ENCODE data around the gene KIAA1217.
"Not testable (repeated sequence)": the region's sequence is repeated elsewhere in the genome, so short reads cannot be mapped to it uniquely, and the experiment has no call there.

KIAA1217 gene

DNA sequence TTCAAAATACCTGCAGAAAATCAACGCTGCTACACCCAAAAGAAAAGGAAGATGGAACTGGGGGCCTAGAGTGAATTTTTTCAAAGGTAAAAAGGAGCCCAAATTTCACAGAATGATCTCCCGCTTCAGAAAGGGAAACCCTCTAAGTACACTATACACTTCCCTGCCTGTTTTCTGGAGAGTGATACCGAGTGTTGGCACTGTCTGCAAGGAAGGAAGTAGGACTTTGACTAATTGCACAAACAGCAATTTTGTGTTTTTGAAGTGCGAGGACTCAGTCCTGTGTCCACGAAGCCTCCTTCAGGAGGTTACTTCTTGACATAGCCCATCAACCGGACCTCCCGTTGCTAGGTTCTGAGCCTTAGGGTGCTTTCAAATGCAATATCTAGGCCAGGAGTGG lies 106.3 kb downstream of the KIAA1217 start:
- H3K27ac Mint-ChIP-seq = no peak overlapping the region
- peaks cover 3% of the 10 kb centered on the region for H3K27me3 Mint-ChIP-seq
- no peaks in the 10 kb centered on the region for H3K4me1 Mint-ChIP-seq
- no peak overlapping the region for H3K4me3 Mint-ChIP-seq
- no peaks in the 10 kb centered on the region for H3K9me3 Mint-ChIP-seq
- H3K36me3 Mint-ChIP-seq = no peaks in the 10 kb centered on the region

DNA sequence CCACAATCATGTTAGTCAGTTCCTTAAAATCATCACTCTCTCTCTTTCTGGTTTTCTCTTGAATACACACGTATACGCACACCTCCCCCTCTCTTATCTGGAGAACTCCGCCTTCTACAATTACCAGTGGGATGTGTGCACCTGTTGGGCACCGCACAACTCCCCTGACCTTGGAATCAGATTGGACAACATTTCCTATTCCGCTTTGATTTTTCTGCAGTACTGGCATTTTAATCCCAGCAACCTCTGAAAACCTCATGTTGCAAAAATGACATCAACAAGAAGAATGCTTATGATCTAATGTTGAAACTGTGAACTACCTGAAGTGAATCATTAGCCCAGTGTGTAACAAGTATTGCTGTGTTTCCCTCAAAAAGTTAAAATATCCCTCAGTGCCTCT lies 109.6 kb downstream of the KIAA1217 start:
- no peak overlapping the region for H3K4me3 Mint-ChIP-seq
- H3K27me3 Mint-ChIP-seq = peaks cover 5% of the 10 kb centered on the region
- no peak overlapping the region for H3K27ac Mint-ChIP-seq
- peaks cover 6% of the 10 kb centered on the region for H3K9me3 Mint-ChIP-seq
- H3K36me3 Mint-ChIP-seq = no peaks in the 10 kb centered on the region
- no peaks in the 10 kb centered on the region for H3K4me1 Mint-ChIP-seq

DNA sequence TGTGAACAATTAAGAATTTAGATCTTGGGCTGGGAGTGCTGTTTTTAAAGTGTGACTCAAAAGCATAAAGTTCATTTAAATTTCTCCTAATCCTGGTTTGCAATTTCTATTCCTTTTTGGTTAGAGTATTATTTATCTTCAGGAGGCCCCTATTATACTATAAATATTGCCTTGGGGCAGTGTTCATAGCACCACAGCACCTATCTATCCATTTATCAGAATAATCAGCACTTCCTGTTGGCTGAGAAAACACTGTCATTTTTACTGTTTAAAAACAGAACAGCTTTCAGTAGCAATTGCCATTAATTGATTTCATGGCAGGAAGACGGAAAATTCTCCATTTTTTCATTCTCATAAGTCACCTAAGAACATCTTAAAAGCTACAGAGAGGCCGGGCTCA lies 111.4 kb downstream of the KIAA1217 start:
- H3K27me3 Mint-ChIP-seq = peaks cover 5% of the 10 kb centered on the region
- no peak overlapping the region for H3K27ac Mint-ChIP-seq
- peaks cover 12% of the 10 kb centered on the region for H3K9me3 Mint-ChIP-seq
- no peak overlapping the region for H3K4me3 Mint-ChIP-seq
- no peaks in the 10 kb centered on the region for H3K36me3 Mint-ChIP-seq
- no peaks in the 10 kb centered on the region for H3K4me1 Mint-ChIP-seq

DNA sequence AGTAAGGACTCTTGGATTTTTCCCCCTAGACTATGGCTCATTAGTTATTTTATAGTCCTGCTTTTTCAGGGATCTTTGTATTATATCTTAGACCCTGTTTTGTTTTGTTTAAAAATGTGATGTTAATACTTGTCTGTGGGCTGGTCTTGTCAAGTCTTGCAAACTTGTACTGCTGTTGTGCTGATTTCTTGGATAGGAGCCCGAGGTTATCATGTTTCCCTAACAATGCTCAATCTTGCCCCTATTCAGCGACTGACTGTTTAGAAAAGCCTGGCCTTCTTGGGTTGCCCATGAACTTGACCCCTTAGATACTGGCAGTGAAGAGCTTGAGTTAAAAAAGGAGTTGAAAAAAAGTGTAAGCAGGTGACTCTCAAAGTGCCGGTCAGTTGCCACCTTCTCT lies 115.7 kb downstream of the KIAA1217 start:
- H3K27ac Mint-ChIP-seq = no peak overlapping the region
- H3K36me3 Mint-ChIP-seq = no peaks in the 10 kb centered on the region
- H3K4me1 Mint-ChIP-seq = no peaks in the 10 kb centered on the region
- peaks cover 20% of the 10 kb centered on the region for H3K9me3 Mint-ChIP-seq
- peaks cover 2% of the 10 kb centered on the region for H3K27me3 Mint-ChIP-seq
- no peak overlapping the region for H3K4me3 Mint-ChIP-seq

DNA sequence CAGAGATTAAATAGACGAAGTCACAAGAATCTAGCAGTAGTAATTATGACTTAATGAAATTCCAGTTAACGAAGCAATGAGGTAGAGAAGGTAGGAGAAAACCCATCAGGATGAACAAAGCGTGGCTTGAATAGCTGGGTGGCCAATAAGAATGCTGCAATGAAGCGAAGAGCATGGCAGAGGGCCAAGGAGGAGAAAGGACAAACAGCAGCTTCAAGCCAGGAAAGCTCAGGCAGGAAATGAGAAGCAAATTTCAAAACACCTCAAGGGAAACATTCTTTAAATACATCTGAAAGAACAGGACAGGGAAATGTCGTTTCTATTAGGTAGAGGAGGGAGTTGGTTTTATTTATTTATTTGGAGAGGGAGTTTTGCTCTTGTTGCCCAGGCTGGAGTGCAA lies 122.5 kb downstream of the KIAA1217 start:
- Mint-ChIP-seq H3K4me3 (no peak overlapping the region), H3K27me3 (no peaks in the 10 kb centered on the region), H3K4me1 (no peaks in the 10 kb centered on the region), H3K36me3 (no peaks in the 10 kb centered on the region), H3K9me3 (peaks cover 7% of the 10 kb centered on the region), H3K27ac (no peak overlapping the region)

DNA sequence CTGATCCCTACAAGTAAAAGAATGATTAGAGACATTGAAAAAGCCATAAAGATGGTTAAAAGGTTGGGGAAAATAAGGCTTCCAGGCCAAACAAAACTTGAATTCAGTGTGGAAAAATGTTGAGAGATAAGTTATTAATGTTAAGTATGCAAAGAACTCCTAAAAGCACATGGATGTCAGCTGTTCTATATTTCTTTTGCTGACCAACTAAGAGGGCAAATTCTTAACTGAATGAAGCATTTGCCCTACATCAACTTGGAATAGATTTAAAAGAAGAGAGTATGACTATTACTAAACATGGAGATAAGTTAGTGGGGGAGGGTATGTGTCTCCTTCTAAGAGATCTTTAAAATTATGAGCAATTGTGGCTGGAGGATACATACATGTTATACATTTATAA lies 124.8 kb downstream of the KIAA1217 start:
- Mint-ChIP-seq H3K27ac (no peak overlapping the region), H3K9me3 (no peaks in the 10 kb centered on the region), H3K4me3 (no peak overlapping the region), H3K36me3 (no peaks in the 10 kb centered on the region), H3K4me1 (no peaks in the 10 kb centered on the region), H3K27me3 (no peaks in the 10 kb centered on the region)

DNA sequence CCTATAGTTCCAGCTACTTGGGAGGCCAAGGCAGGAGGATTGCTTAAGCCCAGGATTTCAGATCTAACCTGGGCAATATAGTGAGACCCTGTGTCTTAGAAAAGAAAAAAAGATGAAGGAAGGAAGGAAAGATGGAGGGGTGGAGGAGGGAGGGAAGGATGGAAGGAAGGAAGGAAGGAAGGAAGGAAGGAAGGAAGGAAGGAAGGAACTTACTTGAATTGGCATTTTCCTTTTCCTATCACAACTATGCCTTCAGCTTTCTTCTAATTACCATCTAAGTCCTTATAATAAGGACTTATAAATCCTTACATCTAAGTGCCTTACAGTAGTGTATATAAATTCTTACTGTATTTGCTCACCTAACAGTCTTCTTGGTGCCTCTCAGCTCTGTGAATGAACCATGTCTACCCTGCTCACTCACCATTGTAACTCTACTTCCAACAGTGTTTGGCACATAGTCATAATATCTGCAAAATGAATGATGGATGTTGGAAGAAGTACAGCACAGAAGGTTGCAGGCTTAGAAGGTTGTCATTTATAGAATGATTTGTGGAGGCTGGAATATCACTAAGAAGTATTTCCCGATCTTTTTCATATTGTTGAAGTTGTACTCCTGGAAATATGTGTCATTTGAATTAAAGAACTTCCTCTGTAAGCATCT lies 125.5 kb downstream of the KIAA1217 start:
- Mint-ChIP-seq H3K4me3 (no peak overlapping the region), H3K36me3 (no peaks in the 10 kb centered on the region), H3K9me3 (no peaks in the 10 kb centered on the region), H3K27me3 (no peaks in the 10 kb centered on the region), H3K27ac (no peak overlapping the region), H3K4me1 (no peaks in the 10 kb centered on the region)

DNA sequence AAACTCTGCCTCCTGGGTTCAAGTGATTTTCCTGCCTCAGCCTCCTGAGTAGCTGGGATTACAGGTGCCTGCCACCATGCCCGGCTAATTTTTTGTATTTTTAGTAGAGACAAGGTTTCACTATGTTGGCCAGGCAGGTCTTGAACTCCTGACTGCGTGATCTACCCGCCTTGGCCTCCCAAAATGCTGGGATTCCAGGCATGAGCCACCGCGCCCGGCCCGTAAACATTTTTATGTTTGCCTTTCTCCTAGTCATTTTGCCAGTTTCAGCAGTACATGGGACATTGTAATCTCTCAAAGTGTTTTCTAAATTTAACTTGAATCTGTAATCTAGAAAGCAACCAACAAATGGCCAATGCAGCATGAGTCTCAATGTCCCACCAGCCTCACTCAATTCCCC lies 128.8 kb downstream of the KIAA1217 start:
- H3K4me3 Mint-ChIP-seq, H3K27me3 Mint-ChIP-seq, H3K36me3 Mint-ChIP-seq, H3K4me1 Mint-ChIP-seq, H3K9me3 Mint-ChIP-seq, H3K27ac Mint-ChIP-seq: not testable (repeated sequence)

DNA sequence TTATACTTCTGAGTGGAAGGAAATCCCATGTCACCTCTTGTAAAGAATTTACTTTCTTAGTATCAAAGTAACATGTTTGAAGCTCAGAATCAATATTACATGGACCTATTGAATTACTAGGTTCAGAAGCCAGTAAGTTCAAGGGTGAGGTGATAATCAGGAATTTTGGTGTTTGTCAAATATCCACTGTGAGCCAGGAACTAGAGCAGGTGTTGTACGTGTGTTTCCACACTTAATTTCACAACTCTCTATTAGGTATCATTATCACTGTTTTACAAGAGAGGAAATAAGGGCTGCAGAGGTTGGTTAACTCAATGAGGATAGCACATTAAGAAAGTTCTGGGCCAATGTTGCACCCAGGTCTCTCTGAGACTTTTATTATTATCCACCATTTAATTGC lies 130.4 kb downstream of the KIAA1217 start:
- H3K4me1 Mint-ChIP-seq = no peaks in the 10 kb centered on the region

DNA sequence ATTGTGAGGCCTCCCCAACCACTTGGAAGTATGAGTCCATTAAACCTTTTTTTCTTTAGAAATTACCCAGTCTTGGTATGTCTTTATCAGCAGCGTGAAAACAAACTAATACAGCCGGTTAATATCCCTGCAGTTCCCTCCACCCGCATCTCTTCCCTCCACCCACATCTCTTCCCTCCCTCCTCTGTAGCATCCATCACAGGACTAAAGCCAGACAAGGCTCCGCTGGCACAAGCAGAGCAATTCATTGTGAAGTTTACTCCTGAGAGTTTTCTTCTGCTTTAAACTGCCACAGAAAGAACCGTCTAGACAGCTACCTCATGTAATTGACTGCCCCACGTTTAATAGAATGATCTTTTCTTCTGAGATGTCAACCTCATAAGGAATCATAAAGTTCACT lies 131.5 kb downstream of the KIAA1217 start:
- peaks cover 2% of the 10 kb centered on the region for H3K27me3 Mint-ChIP-seq
- H3K36me3 Mint-ChIP-seq = no peaks in the 10 kb centered on the region
- no peaks in the 10 kb centered on the region for H3K4me1 Mint-ChIP-seq
- H3K4me3 Mint-ChIP-seq = no peak overlapping the region
- no peak overlapping the region for H3K27ac Mint-ChIP-seq
- no peaks in the 10 kb centered on the region for H3K9me3 Mint-ChIP-seq

More for the DNA sequence above, 130.4 kb downstream of the KIAA1217 start:
- Mint-ChIP-seq H3K4me3 (no peak overlapping the region), H3K9me3 (no peaks in the 10 kb centered on the region), H3K27me3 (peaks cover 2% of the 10 kb centered on the region), H3K36me3 (no peaks in the 10 kb centered on the region), H3K27ac (no peak overlapping the region)

DNA sequence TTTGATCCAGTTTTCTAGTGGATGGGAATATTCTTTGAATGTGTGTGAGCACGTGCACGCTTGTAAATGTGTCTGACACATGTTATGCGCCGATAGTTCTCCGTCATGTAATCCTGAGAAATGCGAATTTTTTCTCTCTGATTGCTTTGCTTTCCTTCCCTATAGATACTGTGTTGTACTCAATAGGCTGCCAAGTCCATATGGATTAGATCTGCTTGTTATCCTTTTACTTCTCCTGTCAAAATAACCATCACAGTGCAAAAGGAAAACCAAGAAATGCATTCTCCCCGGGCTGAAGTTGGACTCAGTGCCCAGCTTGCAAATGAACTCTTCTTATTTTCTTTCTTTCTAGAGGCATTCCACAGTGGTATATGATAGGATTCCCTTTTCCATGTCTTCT lies 131.9 kb downstream of the KIAA1217 start:
- peaks cover 2% of the 10 kb centered on the region for H3K27me3 Mint-ChIP-seq
- no peak overlapping the region for H3K4me3 Mint-ChIP-seq
- no peaks in the 10 kb centered on the region for H3K9me3 Mint-ChIP-seq
- H3K4me1 Mint-ChIP-seq = no peaks in the 10 kb centered on the region
- H3K27ac Mint-ChIP-seq = no peak overlapping the region
- no peaks in the 10 kb centered on the region for H3K36me3 Mint-ChIP-seq

DNA sequence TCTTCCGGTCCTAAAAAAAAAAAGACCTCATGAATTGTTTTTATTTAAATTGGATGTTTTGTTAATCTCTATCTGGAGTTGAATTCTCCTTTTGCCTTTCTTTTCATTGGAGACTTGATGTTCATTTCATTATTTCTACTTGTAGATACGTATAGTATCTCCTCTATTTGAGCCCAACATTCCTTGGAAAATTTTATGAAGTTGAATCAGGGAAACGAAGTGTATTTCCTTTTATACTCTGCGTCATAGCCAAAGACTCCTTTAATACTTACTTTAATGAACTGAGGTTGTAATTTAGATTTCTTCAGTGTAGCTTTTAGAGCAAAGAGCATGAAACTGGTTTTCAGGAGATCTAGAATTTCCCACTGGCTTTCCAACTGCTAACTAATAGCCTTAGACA lies 132.4 kb downstream of the KIAA1217 start:
- no peaks in the 10 kb centered on the region for H3K36me3 Mint-ChIP-seq
- no peaks in the 10 kb centered on the region for H3K9me3 Mint-ChIP-seq
- no peaks in the 10 kb centered on the region for H3K4me1 Mint-ChIP-seq
- no peak overlapping the region for H3K4me3 Mint-ChIP-seq
- H3K27ac Mint-ChIP-seq = no peak overlapping the region
- H3K27me3 Mint-ChIP-seq = peaks cover 2% of the 10 kb centered on the region

DNA sequence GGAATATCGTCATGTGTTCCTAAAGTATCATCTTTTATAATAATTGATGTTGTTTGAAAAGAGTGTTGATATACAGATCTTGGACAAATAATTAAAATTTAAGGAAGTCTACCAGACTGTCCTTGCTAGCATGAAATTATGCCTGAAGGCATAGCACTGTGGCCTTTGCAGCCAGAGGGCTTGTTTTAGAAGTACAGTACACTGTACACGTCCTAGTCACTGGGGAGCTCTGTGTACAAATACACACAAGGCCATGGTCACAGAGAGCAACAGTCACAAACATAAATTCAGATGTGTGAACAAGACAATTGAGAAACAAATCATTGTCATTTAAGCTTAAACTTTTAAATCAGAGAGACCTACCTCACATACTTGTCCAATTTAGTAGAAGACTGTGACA lies 133.0 kb downstream of the KIAA1217 start:
- no peak overlapping the region for H3K4me3 Mint-ChIP-seq

DNA sequence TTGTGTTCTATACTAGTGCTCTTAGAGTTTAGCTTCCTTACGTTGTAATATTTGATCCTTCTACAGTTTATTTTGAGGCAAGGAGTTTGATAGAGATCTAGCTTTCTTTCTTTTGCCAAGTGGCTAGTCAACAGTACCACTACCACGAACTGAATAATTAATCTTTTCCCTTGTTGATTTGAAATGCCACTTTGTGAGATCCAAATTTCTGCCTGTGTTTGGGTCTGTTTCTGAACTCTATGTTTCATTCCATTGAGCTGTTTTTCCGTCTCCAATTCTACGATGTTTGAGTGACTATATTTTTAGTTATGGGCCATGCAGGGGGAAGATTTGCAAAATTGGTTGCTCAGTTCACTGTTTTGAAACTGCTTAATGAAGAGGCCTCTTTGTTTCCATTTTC lies 134.7 kb downstream of the KIAA1217 start:
- Mint-ChIP-seq H3K27ac (no peak overlapping the region), H3K36me3 (no peaks in the 10 kb centered on the region), H3K4me3 (no peak overlapping the region), H3K9me3 (no peaks in the 10 kb centered on the region), H3K4me1 (no peaks in the 10 kb centered on the region), H3K27me3 (peaks cover 2% of the 10 kb centered on the region)

More for the DNA sequence above, 133.0 kb downstream of the KIAA1217 start:
- Mint-ChIP-seq H3K4me1 (no peaks in the 10 kb centered on the region), H3K27ac (no peak overlapping the region), H3K27me3 (peaks cover 2% of the 10 kb centered on the region), H3K36me3 (no peaks in the 10 kb centered on the region), H3K9me3 (no peaks in the 10 kb centered on the region)

DNA sequence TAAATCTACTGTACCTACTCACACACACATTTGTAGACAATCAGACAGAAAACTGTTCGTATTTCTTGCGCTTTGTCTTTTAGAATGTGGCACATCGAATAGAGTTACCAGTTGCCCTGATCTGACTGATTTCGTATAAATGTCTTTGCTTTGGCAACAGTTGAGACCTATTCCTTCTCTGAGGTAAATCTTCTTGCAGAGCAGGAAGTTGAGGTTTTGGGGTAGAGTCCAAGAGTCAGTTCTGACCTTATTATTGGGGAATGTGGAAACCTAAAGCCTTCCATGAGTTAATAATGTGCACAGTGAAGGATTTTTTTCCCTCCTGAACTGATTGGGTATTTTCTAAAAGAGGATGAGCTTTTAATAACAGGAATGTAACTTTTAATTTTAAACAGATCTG lies 135.3 kb downstream of the KIAA1217 start:
- no peaks in the 10 kb centered on the region for H3K36me3 Mint-ChIP-seq
- no peak overlapping the region for H3K4me3 Mint-ChIP-seq
- no peak overlapping the region for H3K27ac Mint-ChIP-seq
- H3K4me1 Mint-ChIP-seq = no peaks in the 10 kb centered on the region
- H3K27me3 Mint-ChIP-seq = peaks cover 2% of the 10 kb centered on the region
- H3K9me3 Mint-ChIP-seq = no peaks in the 10 kb centered on the region

DNA sequence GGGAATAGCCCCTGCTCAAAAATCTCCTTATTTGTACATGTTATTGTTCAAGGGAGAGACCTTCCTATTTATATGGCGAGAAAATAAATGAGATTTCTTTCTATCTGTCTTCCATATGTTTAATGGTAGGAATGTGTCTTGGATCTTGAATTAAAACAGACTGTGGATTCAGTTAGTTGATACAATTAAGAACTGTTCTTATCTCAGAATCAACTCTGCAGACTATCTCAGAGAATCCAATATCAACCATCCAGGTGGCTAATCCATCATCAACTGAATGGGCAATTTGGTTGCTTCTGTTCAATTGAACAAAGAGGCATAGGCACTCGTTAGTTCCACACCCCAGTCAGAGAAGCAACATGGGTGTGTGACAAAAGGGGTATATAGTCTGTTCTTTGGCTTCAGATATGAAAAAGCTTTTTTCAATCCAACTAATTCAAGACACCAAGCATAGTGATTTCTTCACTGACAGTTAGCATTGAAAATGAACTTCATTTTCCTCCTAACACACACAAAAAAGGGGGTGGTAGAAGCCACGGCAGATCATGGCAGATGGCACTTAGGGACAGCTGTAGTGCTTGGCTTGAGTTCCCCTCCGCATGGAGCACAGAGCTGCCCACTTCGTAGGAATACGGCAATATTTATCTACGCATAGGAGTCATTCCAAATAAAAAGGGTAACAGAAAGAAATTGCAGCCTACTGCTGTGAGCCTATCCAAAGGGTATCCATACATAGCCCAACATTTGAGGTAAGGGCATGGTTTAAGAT lies 135.9 kb downstream of the KIAA1217 start:
- Mint-ChIP-seq H3K27ac (no peak overlapping the region), H3K36me3 (no peaks in the 10 kb centered on the region), H3K4me3 (no peak overlapping the region), H3K4me1 (no peaks in the 10 kb centered on the region), H3K9me3 (no peaks in the 10 kb centered on the region), H3K27me3 (peaks cover 2% of the 10 kb centered on the region)

Measured in activated naive CD4-positive, alpha-beta T cell treated with anti-CD3 and anti-CD28 coated beads, Interleukin-2, amount 50 U/mL, for 24 hours (primary cell).